GM12864 (cell line): Measurements from ENCODE around the gene MYLK.

Experiments used
- DNase-seq: peaks from one replicate; pipeline ENCODE4 v3.0.0-alpha.2; 2011; ENCODE audit warnings: low read depth
- H3K4me3 ChIP-seq: 2 replicates; pipeline ENCODE4 v1.5.1; 2011; ENCODE audit warnings: mild to moderate bottlenecking, low read depth, low read length, control low read depth
- TF ChIP-seq, protein P1 (sequence below): IDR thresholded peaks from 2 replicates; pipeline ENCODE4 v1.5.1; 2011; ENCODE audit warnings: low read depth, mild to moderate bottlenecking, moderate library complexity, low read length, control low read depth, inconsistent platforms; ENCODE audit errors: missing control alignments

Gene MYLK

DNA sequence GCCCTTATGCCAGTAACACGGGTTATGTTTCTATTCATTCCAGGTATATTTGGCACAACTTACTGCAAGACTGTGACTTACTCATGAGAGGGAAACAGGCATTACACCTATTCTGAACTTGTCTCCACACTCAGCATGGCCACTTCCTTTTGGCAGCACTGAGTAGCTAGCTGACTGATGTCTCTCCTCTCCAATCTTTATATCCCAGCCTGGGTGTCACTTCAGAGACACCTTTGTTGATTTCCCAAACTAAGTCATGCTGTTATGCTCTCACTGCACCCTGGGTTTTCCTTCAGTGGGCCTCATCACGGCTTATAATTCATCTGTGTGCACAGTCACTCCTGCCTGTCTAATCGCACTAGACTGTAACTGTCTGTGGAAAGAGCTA, 114.8 kb downstream of the MYLK start:
- TF ChIP-seq, protein P1, sequence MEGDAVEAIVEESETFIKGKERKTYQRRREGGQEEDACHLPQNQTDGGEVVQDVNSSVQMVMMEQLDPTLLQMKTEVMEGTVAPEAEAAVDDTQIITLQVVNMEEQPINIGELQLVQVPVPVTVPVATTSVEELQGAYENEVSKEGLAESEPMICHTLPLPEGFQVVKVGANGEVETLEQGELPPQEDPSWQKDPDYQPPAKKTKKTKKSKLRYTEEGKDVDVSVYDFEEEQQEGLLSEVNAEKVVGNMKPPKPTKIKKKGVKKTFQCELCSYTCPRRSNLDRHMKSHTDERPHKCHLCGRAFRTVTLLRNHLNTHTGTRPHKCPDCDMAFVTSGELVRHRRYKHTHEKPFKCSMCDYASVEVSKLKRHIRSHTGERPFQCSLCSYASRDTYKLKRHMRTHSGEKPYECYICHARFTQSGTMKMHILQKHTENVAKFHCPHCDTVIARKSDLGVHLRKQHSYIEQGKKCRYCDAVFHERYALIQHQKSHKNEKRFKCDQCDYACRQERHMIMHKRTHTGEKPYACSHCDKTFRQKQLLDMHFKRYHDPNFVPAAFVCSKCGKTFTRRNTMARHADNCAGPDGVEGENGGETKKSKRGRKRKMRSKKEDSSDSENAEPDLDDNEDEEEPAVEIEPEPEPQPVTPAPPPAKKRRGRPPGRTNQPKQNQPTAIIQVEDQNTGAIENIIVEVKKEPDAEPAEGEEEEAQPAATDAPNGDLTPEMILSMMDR, result no peak
- H3K4me3 ChIP-seq, result no peak overlapping the region
- no peak for DNase-seq

DNA sequence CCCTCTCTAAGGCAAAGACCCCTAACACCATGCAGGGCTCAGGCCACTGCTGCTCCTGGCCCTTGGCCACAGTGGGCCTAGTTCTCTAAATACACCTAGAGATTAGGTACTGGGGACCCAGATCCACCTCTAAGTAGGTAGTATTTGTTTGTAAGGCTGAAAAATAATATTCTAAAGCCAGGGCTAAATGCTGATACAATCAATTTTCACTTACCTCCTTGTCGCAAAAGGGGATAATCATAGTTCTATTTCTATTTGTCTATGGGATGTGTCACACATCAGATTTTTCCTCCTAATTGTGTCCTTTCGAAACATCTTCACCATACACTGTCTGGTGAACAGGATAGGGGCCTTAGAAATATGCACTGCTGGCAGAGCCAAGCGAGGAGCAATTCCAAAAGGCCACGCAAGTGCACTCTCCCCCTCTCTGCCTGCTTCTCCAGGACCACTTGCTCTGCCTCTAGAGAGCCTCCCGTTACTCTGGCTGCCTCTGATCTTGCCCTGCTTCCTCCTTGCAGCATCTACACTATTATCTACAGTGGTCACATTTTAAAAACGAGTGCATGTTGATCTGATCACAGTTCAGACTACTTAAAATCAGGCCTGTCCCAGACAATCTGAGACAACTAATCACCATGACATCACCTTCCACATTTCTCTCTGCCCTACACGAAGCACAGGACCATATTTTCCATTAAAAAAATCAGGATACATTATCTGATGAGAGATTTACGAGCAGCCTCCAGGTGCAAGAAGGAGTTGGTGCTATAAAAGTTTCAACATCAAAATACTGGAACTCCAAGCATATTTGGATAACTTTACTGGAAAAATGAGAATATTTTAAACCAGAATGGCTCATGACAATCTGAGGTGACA, 115.4 kb downstream of the MYLK start:
- TF ChIP-seq, protein P1, result no peak
- H3K4me3 ChIP-seq, result no peak overlapping the region
- no peak for DNase-seq

DNA sequence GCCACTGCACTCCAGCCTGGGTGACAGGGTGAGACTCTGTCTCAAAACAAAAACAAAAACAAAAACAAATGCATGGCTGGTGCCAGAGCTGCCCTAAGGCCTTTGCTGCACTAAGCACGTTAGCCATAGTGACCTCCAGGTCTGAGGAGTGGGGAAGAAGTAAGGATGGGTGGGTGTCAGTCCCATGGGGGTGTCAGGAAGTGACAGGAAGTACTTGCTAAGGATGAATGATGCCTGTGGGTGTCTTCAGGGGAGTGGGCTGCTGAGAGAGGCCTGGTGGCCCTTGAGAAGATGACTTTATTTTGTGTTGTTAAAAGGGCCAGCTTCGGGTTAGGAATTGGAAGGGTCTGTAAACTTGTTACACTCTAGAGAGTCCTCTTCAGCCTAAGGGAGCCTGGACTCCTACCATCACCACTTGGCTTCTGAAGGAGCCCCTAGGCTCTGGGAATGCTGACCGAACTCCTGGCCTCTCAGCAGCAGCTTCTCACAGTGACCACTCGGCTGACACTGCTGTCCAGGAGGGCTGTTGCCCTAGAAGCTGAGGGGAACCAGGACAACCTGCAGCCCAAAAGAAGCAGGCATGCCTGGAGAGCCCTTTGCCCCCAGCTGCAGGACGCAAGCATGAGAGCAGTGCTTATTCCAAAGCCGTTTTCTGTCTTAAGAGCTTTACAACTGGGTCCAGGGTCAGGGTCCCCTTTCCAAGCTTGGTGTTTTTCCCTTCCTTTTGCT, 116.4 kb downstream of the MYLK start:
- TF ChIP-seq, protein P1, result no peak
- DNase-seq, result no peak
- no peak overlapping the region for H3K4me3 ChIP-seq

DNA sequence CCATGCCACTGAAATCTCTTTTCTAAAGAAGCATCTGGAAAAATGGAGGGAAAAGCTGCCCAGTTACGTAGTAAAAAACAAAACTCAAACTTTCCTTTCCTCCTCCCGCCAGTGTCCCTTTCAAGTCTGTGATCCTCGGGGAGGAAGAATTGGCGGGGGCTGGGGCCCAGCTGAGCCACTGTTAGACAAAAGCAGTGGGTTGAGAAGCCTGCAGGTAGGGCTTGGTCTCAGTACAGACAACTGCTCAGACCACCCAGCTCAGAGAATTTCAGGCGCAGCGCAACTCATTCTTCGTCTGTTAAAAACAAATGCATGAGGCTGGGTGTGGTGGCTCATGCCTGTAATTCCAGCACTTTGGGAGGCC, 117.1 kb downstream of the MYLK start:
- DNase-seq, result no peak
- no peak overlapping the region for H3K4me3 ChIP-seq
- TF ChIP-seq, protein P1, result no peak

DNA sequence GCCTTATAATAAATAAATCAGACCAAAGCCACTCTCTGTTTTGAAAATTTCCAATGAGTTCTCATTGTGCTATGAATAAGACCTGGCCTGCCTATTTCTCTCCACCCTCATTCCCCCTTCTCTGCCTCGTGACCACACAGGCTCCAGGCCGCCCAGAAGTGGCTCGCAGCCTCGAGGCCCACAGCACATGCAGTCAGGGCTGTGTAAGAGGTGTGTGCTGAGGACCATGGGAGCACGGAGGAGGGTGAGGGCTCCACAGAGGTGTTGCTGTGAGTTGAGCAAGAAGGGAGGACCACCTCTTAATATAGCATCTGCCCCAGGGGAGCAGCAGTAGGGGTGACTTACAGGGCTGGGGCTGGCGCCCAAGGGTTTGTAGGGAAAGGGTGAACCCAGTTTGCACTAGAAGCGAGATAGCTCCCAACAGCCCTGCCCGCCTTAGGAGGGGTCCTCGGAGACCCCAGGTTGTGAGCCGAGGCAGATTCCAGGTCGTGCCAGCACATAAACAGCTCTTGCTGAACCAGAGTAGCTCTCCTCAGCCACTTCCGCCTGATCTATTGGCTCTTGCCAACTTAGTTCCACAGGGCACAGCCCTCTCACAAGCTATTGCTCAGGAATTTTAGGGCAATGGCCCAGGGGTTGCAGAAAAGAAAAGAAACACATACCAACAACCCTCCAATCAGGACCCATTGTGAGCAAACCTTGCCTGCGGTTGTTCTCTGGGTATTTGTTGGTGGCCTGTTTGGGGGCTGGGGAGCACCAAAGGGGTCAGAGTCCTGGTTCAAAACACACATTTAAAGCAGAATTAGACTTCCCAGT, 117.7 kb downstream of the MYLK start:
- no peak for DNase-seq
- TF ChIP-seq, protein P1, result no peak

DNA sequence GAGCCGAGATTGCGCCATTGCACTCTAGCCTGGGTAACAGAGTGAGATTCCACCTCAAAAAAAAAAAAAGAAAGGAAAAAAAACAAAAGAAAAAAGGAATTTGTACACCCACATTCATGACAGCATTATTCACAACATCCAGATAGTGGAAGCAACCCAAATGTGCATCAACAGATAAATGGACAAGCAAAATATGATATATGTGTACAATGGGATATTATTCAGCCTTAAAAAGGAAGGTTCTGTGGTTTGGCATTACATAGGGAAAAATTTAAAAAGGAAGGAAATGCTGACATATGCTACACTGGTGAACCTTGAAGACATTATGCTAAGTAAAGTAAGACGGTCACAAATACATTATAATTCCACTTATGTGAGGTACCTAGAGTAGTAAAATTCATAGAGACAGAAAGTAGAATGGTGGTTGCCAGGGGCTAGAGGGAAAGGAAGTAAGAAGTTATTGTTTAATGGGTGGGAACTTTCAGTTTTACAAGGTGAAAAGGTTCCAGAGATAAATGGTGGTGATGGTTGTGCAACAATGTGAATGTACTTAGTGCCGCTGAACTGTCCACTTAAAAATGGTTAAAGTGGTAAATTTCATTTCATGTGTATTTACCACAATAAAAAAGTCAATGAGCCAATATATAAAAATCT, 118.5 kb downstream of the MYLK start:
- TF ChIP-seq, protein P1, result no peak
- no peak for DNase-seq
- no peak overlapping the region for H3K4me3 ChIP-seq

More for the DNA sequence above, 117.7 kb downstream of the MYLK start:
- no peak overlapping the region for H3K4me3 ChIP-seq
